ENCODE data around the gene PDIA2.

PDIA2 gene

GRCh38 chr16:318628-319027 is 35.7 kb downstream of the PDIA2 start:
- Histone ChIP-seq H3K4me3 (ENCODE audit: low read depth, low read length) (no peak overlapping the region), H3K36me3 (ENCODE audit: control insufficient read depth in 2 of 2, insufficient read depth in 1 of 2, low read length in 2 of 2) (peaks cover 0 to 42% of the 10 kb centered on the region in 2 experiments; a peak in 1 of 3 replicates), H3K27ac (ENCODE audit: extremely low read depth, low read depth, low read length) (no peak overlapping the region), H3K4me1 (ENCODE audit: control insufficient read depth, insufficient read depth, low read length) (peaks cover under 1% of the 10 kb centered on the region), H3K9me3 (ENCODE audit: control insufficient read depth, insufficient read depth, low read depth, low read length) (no peaks in the 10 kb centered on the region)
- CTCF ChIA-PET, result interaction anchor here (0.7 to 1.1 kb wide), 2 partner anchors 31 kb away, joined by 3 read pairs; no protein-coding TSS in a partner anchor
- POLR2A ChIA-PET, result no interaction called here
- TF ChIP-seq CTCF (tag by site-specific recombination; IDR thresholded peaks at IDR 0.05) (peak; percentile 52), REST (tag by site-specific recombination; IDR thresholded peaks at IDR 0.05) (no peak)

- no peak overlapping the region for H3K4me3 ChIP-seq (ENCODE audit: low read depth, low read length)
- peaks cover 10% of the 10 kb centered on the region for H3K4me1 ChIP-seq (ENCODE audit: control insufficient read depth, insufficient read depth, low read length)
- ChIA-PET POLR2A (no interaction called here), CTCF (interaction anchor here (1.1 kb wide), 1 partner anchor 16 kb away, joined by 3 read pairs; no protein-coding TSS in a partner anchor)
- peaks cover 0 to 28% of the 10 kb centered on the region in 2 experiments; a peak in 1 of 3 replicates for H3K36me3 ChIP-seq (ENCODE audit: control insufficient read depth in 2 of 2, insufficient read depth in 1 of 2, low read length in 2 of 2)
- TF ChIP-seq OSR2 (tag by site-specific recombination; IDR thresholded peaks at IDR 0.05), result no peak
- no peaks in the 10 kb centered on the region for H3K9me3 ChIP-seq (ENCODE audit: control insufficient read depth, insufficient read depth, low read depth, low read length)
- H3K27ac ChIP-seq (ENCODE audit: extremely low read depth, low read depth, low read length), result no peak overlapping the region
Measured at GRCh38 chr16:320206-320605, 37.2 kb downstream of the PDIA2 start.

GRCh38 chr16:321532-321931 is 38.6 kb downstream of the PDIA2 start:
- Histone ChIP-seq H3K36me3 (ENCODE audit: control insufficient read depth in 2 of 2, insufficient read depth in 1 of 2, low read length in 2 of 2) (peaks cover 0 to 28% of the 10 kb centered on the region in 2 experiments; a peak in 1 of 3 replicates), H3K4me1 (ENCODE audit: control insufficient read depth, insufficient read depth, low read length) (peaks cover 12% of the 10 kb centered on the region), H3K9me3 (ENCODE audit: control insufficient read depth, insufficient read depth, low read depth, low read length) (no peaks in the 10 kb centered on the region), H3K27ac (ENCODE audit: extremely low read depth, low read depth, low read length) (no peak overlapping the region), H3K4me3 (ENCODE audit: low read depth, low read length) (no peak overlapping the region)
- TF ChIP-seq EGR2 (tag by site-specific recombination; IDR thresholded peaks at IDR 0.05; ENCODE audit: low read depth) (peak; percentile 86), ZNF248 (tag by site-specific recombination; IDR thresholded peaks at IDR 0.05) (no peak), ZNF350 (tag by site-specific recombination; IDR thresholded peaks at IDR 0.05) (no peak), ZNF677 (tag by site-specific recombination; IDR thresholded peaks at IDR 0.05) (no peak), ZNF530 (tag by site-specific recombination; IDR thresholded peaks at IDR 0.05; ENCODE audit: low read depth) (no peak)
- ChIA-PET CTCF (interaction anchor here (1.3 kb wide), 1 partner anchor 40 kb away, joined by 5 read pairs; no protein-coding TSS in a partner anchor), POLR2A (interaction anchor here (1.6 kb wide), 1 partner anchor 31 kb away, joined by 5 read pairs; the partner anchor contains the start of gene AXIN1)

- POLR2A ChIA-PET, result interaction anchor here (1.3 to 1.6 kb wide), 2 partner anchors 30 to 94 kb away, joined by 4 to 5 read pairs; partner anchors contain the start of gene AXIN1
- peaks cover 14% of the 10 kb centered on the region for H3K4me1 ChIP-seq (ENCODE audit: control insufficient read depth, insufficient read depth, low read length)
- H3K9me3 ChIP-seq (ENCODE audit: control insufficient read depth, insufficient read depth, low read depth, low read length), result no peaks in the 10 kb centered on the region
- no peak for TF ChIP-seq ZNF600 (tag by site-specific recombination; IDR thresholded peaks at IDR 0.05)
- 0 out of 2 replicates have a peak, but pooled peaks have one; percentile 5 for TF ChIP-seq EGR2 (tag by site-specific recombination; IDR thresholded peaks at IDR 0.05; ENCODE audit: low read depth)
- TF ChIP-seq KLF7 (tag by site-specific recombination; IDR thresholded peaks at IDR 0.05; ENCODE audit: borderline replicate concordance), result no peak
- no peak overlapping the region for H3K4me3 ChIP-seq (ENCODE audit: low read depth, low read length)
- CTCF ChIA-PET, result interaction anchor here (0.7 to 1.3 kb wide), 3 partner anchors 34 to 181 kb away, joined by 3 to 5 read pairs (median 4); no protein-coding TSS in a partner anchor
- no peak overlapping the region for H3K27ac ChIP-seq (ENCODE audit: extremely low read depth, low read depth, low read length)
- peaks cover 0 to 24% of the 10 kb centered on the region in 2 experiments; a peak in 1 of 3 replicates for H3K36me3 ChIP-seq (ENCODE audit: control insufficient read depth in 2 of 2, insufficient read depth in 1 of 2, low read length in 2 of 2)
Measured at GRCh38 chr16:322476-323143, 39.6 kb downstream of the PDIA2 start.

Measured in HEK293 (cell line).